Mesenchymal stem cell (in vitro differentiated cells and primary cell): ENCODE data around the gene IGSF21.

Source experiments
- DNase-seq: peaks from one replicate; pipeline ENCODE4 v3.0.0-alpha.2; 2013
- H2AFZ ChIP-seq: one replicate; pipeline ENCODE4 v1.6.1; 2013; ENCODE audit warnings: low read depth, mild to moderate bottlenecking, control low read depth, inconsistent platforms, low read length, moderate library complexity
- H2AK5ac ChIP-seq: 2 replicates; pipeline ENCODE4 v1.6.1; 2013; ENCODE audit warnings: low read length, moderate library complexity, mild to moderate bottlenecking, inconsistent platforms; ENCODE audit not compliant: severe bottlenecking
- H2BK120ac ChIP-seq: one replicate; pipeline ENCODE4 v1.6.1; 2013; ENCODE audit warnings: low read depth, mild to moderate bottlenecking, inconsistent platforms, low read length, moderate library complexity
- H2BK12ac ChIP-seq, 2 experiments: one replicate each; pipeline ENCODE4 v1.6.1; 2013; ENCODE audit warnings: inconsistent platforms in 2 of 2, low read length in 2 of 2, mild to moderate bottlenecking in 2 of 2, moderate library complexity in 2 of 2, control low read depth in 1 of 2
- H2BK15ac ChIP-seq: one replicate; pipeline ENCODE4 v1.6.1; 2013; ENCODE audit warnings: mild to moderate bottlenecking, low read depth, inconsistent platforms; ENCODE audit not compliant: poor library complexity, severe bottlenecking
- H2BK5ac ChIP-seq: 2 replicates; pipeline ENCODE4 v1.6.1; 2013; ENCODE audit warnings: low read depth, mild to moderate bottlenecking, low read length, control low read depth, inconsistent platforms; ENCODE audit not compliant: poor library complexity, severe bottlenecking
- H3K14ac ChIP-seq, 2 experiments: one replicate each; pipeline ENCODE4 v1.6.1; 2013; ENCODE audit warnings: inconsistent platforms in 2 of 2, low read length in 2 of 2, control low read depth in 1 of 2, mild to moderate bottlenecking in 1 of 2, moderate library complexity in 1 of 2
- H3K18ac ChIP-seq, 2 experiments: one replicate each; pipeline ENCODE4 v1.6.1; 2013; ENCODE audit warnings: inconsistent platforms in 2 of 2, low read length in 2 of 2, control low read depth in 1 of 2, low read depth in 1 of 2, mild to moderate bottlenecking in 1 of 2
- H3K23ac ChIP-seq, 2 experiments: one replicate each; pipeline ENCODE4 v1.6.1; 2013; ENCODE audit warnings: inconsistent platforms in 2 of 2, low read length in 2 of 2, mild to moderate bottlenecking in 2 of 2, moderate library complexity in 2 of 2, control low read depth in 1 of 2
- H3K27ac ChIP-seq: 2 replicates; pipeline ENCODE4 v1.5.1; 2013; ENCODE audit warnings: mild to moderate bottlenecking, moderate library complexity, low read length, control low read depth, inconsistent platforms; ENCODE audit not compliant: poor library complexity, severe bottlenecking
- H3K27me3 ChIP-seq, 2 experiments: 2 replicates each; pipeline versions ENCODE4 v1.6.1 to v1.7.0; 2013; ENCODE audit warnings: low read length in 2 of 2, mild to moderate bottlenecking in 2 of 2, moderate library complexity in 2 of 2, control low read depth in 1 of 2, inconsistent platforms in 1 of 2; ENCODE audit not compliant: control insufficient read depth in 1 of 2, insufficient read depth in 1 of 2
- H3K36me3 ChIP-seq, 2 experiments: 2 replicates each; pipeline versions ENCODE4 v1.6.1 to v1.7.0; 2013; ENCODE audit warnings: low read length in 2 of 2, control low read depth in 1 of 2, inconsistent platforms in 1 of 2, low read depth in 1 of 2, mild to moderate bottlenecking in 1 of 2; ENCODE audit not compliant: insufficient read depth in 2 of 2, control insufficient read depth in 1 of 2
- H3K4ac ChIP-seq, 2 experiments: one replicate each; pipeline ENCODE4 v1.6.1; 2013; ENCODE audit warnings: inconsistent platforms in 2 of 2, low read length in 2 of 2, mild to moderate bottlenecking in 2 of 2, moderate library complexity in 2 of 2, control low read depth in 1 of 2, low read depth in 1 of 2
- H3K4me1 ChIP-seq: 2 replicates; pipeline ENCODE4 v1.6.1; 2013; ENCODE audit warnings: low read depth, low read length, control low read depth; ENCODE audit not compliant: control insufficient read depth, insufficient read depth
- H3K4me2 ChIP-seq: 2 replicates; pipeline ENCODE4 v1.6.1; 2013; ENCODE audit warnings: low read length, mild to moderate bottlenecking, inconsistent platforms; ENCODE audit not compliant: poor library complexity, severe bottlenecking
- H3K4me3 ChIP-seq, 2 experiments: 2 replicates each; pipeline versions ENCODE4 v1.5.1 to v1.7.0; 2013; ENCODE audit warnings: low read length in 2 of 2, mild to moderate bottlenecking in 2 of 2, control low read depth in 1 of 2, low read depth in 1 of 2; ENCODE audit not compliant: insufficient read depth in 1 of 2
- H3K79me1 ChIP-seq: replicated peaks from 2 replicates; pipeline ENCODE4 v1.6.1; 2013; ENCODE audit warnings: mild to moderate bottlenecking, control low read depth, low read length, inconsistent platforms; ENCODE audit not compliant: poor library complexity, severe bottlenecking
- H3K9ac ChIP-seq: 2 replicates; pipeline ENCODE4 v1.7.0; 2013; ENCODE audit warnings: mild to moderate bottlenecking, low read length, moderate library complexity
- H3K9me3 ChIP-seq: 2 replicates; pipeline ENCODE4 v1.7.0; 2013; ENCODE audit warnings: mild to moderate bottlenecking, low read length; ENCODE audit not compliant: control insufficient read depth
- H4K8ac ChIP-seq: one replicate; pipeline ENCODE4 v1.6.1; 2013; ENCODE audit warnings: inconsistent platforms, mild to moderate bottlenecking, low read length, moderate library complexity
- H4K91ac ChIP-seq: one replicate; pipeline ENCODE4 v1.6.1; 2013; ENCODE audit warnings: mild to moderate bottlenecking, low read length, inconsistent platforms
- WGBS: methylation state at CpG from one replicate; pipeline ENCODE4 v1.1.7; 2013; ENCODE audit warnings: mixed read lengths; 5-methylcytosine and 5-hydroxymethylcytosine counted together

Gene IGSF21

DNA sequence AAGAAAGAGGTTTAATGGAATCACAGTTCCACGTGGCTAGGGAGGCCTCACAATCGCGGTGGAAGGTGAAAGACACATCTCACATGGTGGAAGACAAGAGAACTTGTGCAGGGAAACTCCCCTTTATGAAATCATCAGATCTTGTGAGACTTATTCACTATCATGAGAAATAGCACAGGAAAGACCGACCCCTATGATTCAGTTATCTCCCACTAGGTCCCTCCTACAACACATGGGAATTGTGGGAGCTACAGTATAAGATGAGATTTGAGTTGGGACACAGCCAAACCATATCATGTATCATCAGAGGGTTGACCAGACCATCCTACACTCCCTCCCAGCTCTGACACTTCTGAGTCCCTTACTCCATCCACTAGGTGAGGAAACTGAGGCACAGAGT, 229.2 kb downstream of the IGSF21 start:
- no peak overlapping the region for H2AK5ac ChIP-seq
- 72% methylated on average over 3 of the region's 4 CpGs for WGBS
- H2BK12ac ChIP-seq: no peak overlapping the region
- no peaks in the 10 kb centered on the region for H3K79me1 ChIP-seq
- H3K23ac ChIP-seq: no peak overlapping the region
- H3K4ac ChIP-seq: no peak overlapping the region
- H3K4me3 ChIP-seq: no peak overlapping the region
- no peak overlapping the region for H3K27ac ChIP-seq
- H4K8ac ChIP-seq: no peak overlapping the region
- H2BK5ac ChIP-seq: no peak overlapping the region
- H3K36me3 ChIP-seq: no peaks in the 10 kb centered on the region
- no peak overlapping the region for H3K18ac ChIP-seq
- no peak overlapping the region for H4K91ac ChIP-seq
- H3K14ac ChIP-seq: no peak overlapping the region
- no peak overlapping the region for H3K4me2 ChIP-seq
- no peak overlapping the region for H2BK120ac ChIP-seq
- no peaks in the 10 kb centered on the region for H3K9me3 ChIP-seq
- H2BK15ac ChIP-seq: no peak overlapping the region
- peaks cover 0 to 18% of the 10 kb centered on the region in 2 experiments for H3K27me3 ChIP-seq
- H3K9ac ChIP-seq: no peak overlapping the region
- H3K4me1 ChIP-seq: no peaks in the 10 kb centered on the region
- no peak for DNase-seq
- no peak overlapping the region for H2AFZ ChIP-seq

DNA sequence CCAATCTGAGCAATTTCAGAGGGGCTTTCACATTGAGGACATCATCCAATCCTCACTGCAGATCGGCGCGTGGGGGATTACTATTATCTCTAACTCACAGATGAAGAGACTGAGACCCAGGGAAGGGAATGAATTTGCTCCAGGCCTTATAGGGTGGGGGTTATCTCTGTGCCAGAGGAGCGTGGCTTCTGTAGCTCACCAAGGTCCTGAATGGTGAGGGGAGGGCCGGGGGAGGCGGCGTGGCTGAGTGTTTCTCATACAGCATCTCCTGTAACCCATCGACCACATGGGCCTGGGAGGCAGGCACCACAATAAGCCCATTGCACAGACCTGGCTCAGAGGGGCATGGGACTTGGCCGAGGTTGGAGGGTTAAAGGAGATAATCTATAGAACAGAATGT, 230.2 kb downstream of the IGSF21 start:
- no peaks in the 10 kb centered on the region for H3K36me3 ChIP-seq
- peaks cover 0 to 15% of the 10 kb centered on the region in 2 experiments for H3K27me3 ChIP-seq
- no peak overlapping the region for H3K14ac ChIP-seq
- no peak overlapping the region for H2BK5ac ChIP-seq
- no peaks in the 10 kb centered on the region for H3K9me3 ChIP-seq
- WGBS: 84% methylated on average over 9 of the region's 9 CpGs
- no peak overlapping the region for H2BK120ac ChIP-seq
- no peak overlapping the region for H2AFZ ChIP-seq
- H3K18ac ChIP-seq: no peak overlapping the region
- no peak overlapping the region for H3K4me3 ChIP-seq
- no peak overlapping the region for H4K8ac ChIP-seq
- no peak overlapping the region for H3K23ac ChIP-seq
- H3K27ac ChIP-seq: no peak overlapping the region
- H2BK12ac ChIP-seq: no peak overlapping the region
- no peaks in the 10 kb centered on the region for H3K79me1 ChIP-seq
- no peak overlapping the region for H2AK5ac ChIP-seq
- no peak overlapping the region for H4K91ac ChIP-seq
- no peak overlapping the region for H3K4ac ChIP-seq
- DNase-seq: no peak
- no peak overlapping the region for H3K9ac ChIP-seq
- H3K4me1 ChIP-seq: no peaks in the 10 kb centered on the region
- no peak overlapping the region for H2BK15ac ChIP-seq
- H3K4me2 ChIP-seq: no peak overlapping the region

DNA sequence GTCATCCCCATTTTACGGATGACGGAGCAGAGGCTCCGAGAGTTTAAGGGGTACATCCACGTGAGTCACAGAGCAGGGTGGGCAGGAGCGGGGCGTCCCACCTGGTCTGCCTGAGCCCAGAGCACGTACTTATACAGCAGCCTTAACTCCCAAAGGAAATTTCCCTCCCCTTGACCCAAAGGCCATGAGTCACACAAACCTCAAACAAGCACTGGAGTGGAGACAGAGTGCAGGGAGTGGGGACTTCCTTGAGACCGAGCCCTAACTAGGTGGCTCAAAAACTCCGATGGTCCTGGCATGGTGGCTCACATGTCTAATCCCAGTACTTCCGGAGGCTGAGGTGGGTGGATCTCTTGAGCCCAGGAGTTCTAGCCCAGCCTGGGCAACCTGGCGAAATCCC, 231.6 kb downstream of the IGSF21 start:
- no peaks in the 10 kb centered on the region for H3K9me3 ChIP-seq
- no peak overlapping the region for H3K9ac ChIP-seq
- no peak overlapping the region for H3K14ac ChIP-seq
- DNase-seq: no peak
- H3K4me1 ChIP-seq: no peaks in the 10 kb centered on the region
- WGBS: 75% methylated on average over 9 of the region's 11 CpGs
- H3K4me2 ChIP-seq: no peak overlapping the region
- H3K27ac ChIP-seq: no peak overlapping the region
- peaks cover 0 to 12% of the 10 kb centered on the region in 2 experiments for H3K27me3 ChIP-seq
- H4K8ac ChIP-seq: no peak overlapping the region
- H2AK5ac ChIP-seq: no peak overlapping the region
- H2BK12ac ChIP-seq: no peak overlapping the region
- H3K36me3 ChIP-seq: no peaks in the 10 kb centered on the region
- no peak overlapping the region for H3K4me3 ChIP-seq
- no peak overlapping the region for H2BK5ac ChIP-seq
- no peak overlapping the region for H3K4ac ChIP-seq
- no peak overlapping the region for H3K18ac ChIP-seq
- H3K79me1 ChIP-seq: no peaks in the 10 kb centered on the region
- no peak overlapping the region for H2BK120ac ChIP-seq
- H4K91ac ChIP-seq: no peak overlapping the region
- no peak overlapping the region for H2AFZ ChIP-seq
- no peak overlapping the region for H2BK15ac ChIP-seq
- no peak overlapping the region for H3K23ac ChIP-seq

DNA sequence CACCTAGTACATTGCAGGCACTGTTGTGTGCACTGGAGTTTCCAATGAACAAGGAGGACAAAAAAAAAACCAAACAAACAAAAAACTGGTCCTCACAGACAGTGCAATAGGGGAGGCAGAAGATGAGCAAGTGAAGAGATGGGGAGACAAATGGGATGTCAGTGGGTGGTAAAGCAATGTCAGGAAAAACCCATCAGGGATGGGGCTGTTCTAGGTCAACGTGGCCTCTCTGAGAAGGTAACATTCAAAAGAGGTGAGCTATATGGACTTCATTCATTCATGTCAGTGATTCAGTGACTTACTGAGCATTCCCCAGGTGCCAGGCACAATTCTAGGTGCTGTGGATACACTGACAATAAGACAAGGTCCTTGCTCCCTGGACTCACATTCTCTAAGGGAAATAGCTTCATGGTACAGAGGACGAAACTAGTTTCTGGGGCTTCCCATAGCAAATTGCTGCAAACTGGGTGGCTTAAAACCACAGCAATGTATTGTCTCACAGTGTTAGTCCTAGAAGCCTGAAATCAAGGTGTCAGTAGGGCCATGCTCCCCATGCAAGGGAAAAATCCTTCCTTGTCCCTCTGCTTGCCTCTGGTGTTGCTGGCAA, 232.7 kb downstream of the IGSF21 start:
- no peaks in the 10 kb centered on the region for H3K36me3 ChIP-seq
- H2AK5ac ChIP-seq: no peak overlapping the region
- WGBS: 56% methylated on average over 2 of the region's 2 CpGs

More for the DNA sequence above, 232.7 kb downstream of the IGSF21 start:
- H3K4me3 ChIP-seq: no peak overlapping the region
- H3K27me3 ChIP-seq: peaks cover 0 to 19% of the 10 kb centered on the region in 2 experiments
- H3K79me1 ChIP-seq: no peaks in the 10 kb centered on the region
- no peak overlapping the region for H3K4ac ChIP-seq
- H3K4me1 ChIP-seq: no peaks in the 10 kb centered on the region
- no peak overlapping the region for H3K23ac ChIP-seq
- H3K18ac ChIP-seq: no peak overlapping the region
- no peak overlapping the region for H4K8ac ChIP-seq
- no peak overlapping the region for H2BK5ac ChIP-seq
- H2AFZ ChIP-seq: no peak overlapping the region
- no peaks in the 10 kb centered on the region for H3K9me3 ChIP-seq
- no peak overlapping the region for H2BK15ac ChIP-seq
- no peak overlapping the region for H4K91ac ChIP-seq
- no peak overlapping the region for H3K9ac ChIP-seq
- no peak overlapping the region for H3K4me2 ChIP-seq
- no peak for DNase-seq
- H3K27ac ChIP-seq: no peak overlapping the region
- H3K14ac ChIP-seq: no peak overlapping the region
- H2BK120ac ChIP-seq: no peak overlapping the region
- H2BK12ac ChIP-seq: no peak overlapping the region
